H9 (cell line): Measurements from ENCODE around the gene TESK1. TPM values are rescaled to one million over a fixed set of nuclear protein-coding genes. Genes with fewer than 3 reads are reported as not detected.
A peak's percentile ranks its signal among the peaks of the same experiment; 100 is the strongest.

Source experiments
- DNase-seq: peaks from one replicate; pipeline ENCODE4 v3.0.0-alpha.2; 2017
- H2AFZ ChIP-seq: one replicate; pipeline ENCODE4 v1.6.1; 2013; ENCODE audit warnings: mild to moderate bottlenecking, low read length, control low read depth, moderate library complexity
- H2AK5ac ChIP-seq: 2 replicates; pipeline ENCODE4 v1.6.1; 2013; ENCODE audit warnings: low read length, control low read depth, mixed read lengths; ENCODE audit not compliant: insufficient read length
- H2BK120ac ChIP-seq: one replicate; pipeline ENCODE4 v1.6.1; 2013; ENCODE audit warnings: low read depth, mild to moderate bottlenecking, low read length, control low read depth, inconsistent platforms; ENCODE audit not compliant: poor library complexity, severe bottlenecking
- H2BK12ac ChIP-seq: 2 replicates; pipeline ENCODE4 v1.6.1; 2013; ENCODE audit warnings: low read length, control low read depth, mixed read lengths, low read depth; ENCODE audit not compliant: insufficient read length
- H2BK15ac ChIP-seq: 2 replicates; pipeline ENCODE4 v1.6.1; 2013; ENCODE audit warnings: low read depth, low read length, control low read depth
- H2BK20ac ChIP-seq: one replicate; pipeline ENCODE4 v1.6.1; 2013; ENCODE audit warnings: low read depth, mild to moderate bottlenecking, low read length, control low read depth, inconsistent platforms; ENCODE audit not compliant: poor library complexity, severe bottlenecking
- H2BK5ac ChIP-seq: 2 replicates; pipeline ENCODE4 v1.6.1; 2013; ENCODE audit warnings: low read length, control low read depth, mixed read lengths; ENCODE audit not compliant: insufficient read length
- H3K14ac ChIP-seq: 2 replicates; pipeline ENCODE4 v1.6.1; 2013; ENCODE audit warnings: low read length, control low read depth; ENCODE audit not compliant: insufficient read depth
- H3K18ac ChIP-seq: 2 replicates; pipeline ENCODE4 v1.6.1; 2013; ENCODE audit warnings: low read depth, mild to moderate bottlenecking, mixed read lengths, low read length, control low read depth; ENCODE audit not compliant: insufficient read length
- H3K23ac ChIP-seq: 2 replicates; pipeline ENCODE4 v1.6.1; 2013; ENCODE audit warnings: low read length, control low read depth, mixed read lengths, low read depth; ENCODE audit not compliant: insufficient read length
- H3K23me2 ChIP-seq: 2 replicates; pipeline ENCODE4 v1.6.1; 2013; ENCODE audit warnings: low read depth, mild to moderate bottlenecking, mixed read lengths, low read length, control low read depth; ENCODE audit not compliant: insufficient read length, poor library complexity, severe bottlenecking
- H3K27ac ChIP-seq: 2 replicates; pipeline ENCODE4 v1.5.1; 2013; ENCODE audit warnings: low read length, control low read depth, mixed read lengths, low read depth; ENCODE audit not compliant: insufficient read length
- H3K27me3 ChIP-seq: 2 replicates; pipeline ENCODE4 v1.6.1; 2013; ENCODE audit warnings: low read length, control low read depth, inconsistent platforms; ENCODE audit not compliant: insufficient read depth
- H3K4ac ChIP-seq: 2 replicates; pipeline ENCODE4 v1.6.1; 2013; ENCODE audit warnings: low read depth, mild to moderate bottlenecking, control low read depth, inconsistent platforms, low read length, moderate library complexity
- H3K4me1 ChIP-seq: 2 replicates; pipeline ENCODE4 v1.6.1; 2013; ENCODE audit warnings: low read length, control low read depth, inconsistent platforms; ENCODE audit not compliant: insufficient read depth
- H3K4me2 ChIP-seq: 2 replicates; pipeline ENCODE4 v1.6.1; 2013; ENCODE audit warnings: low read length, control low read depth, mixed read lengths; ENCODE audit not compliant: insufficient read length, insufficient read depth
- H3K56ac ChIP-seq: 2 replicates; pipeline ENCODE4 v1.6.1; 2013; ENCODE audit warnings: low read depth, mild to moderate bottlenecking, mixed read lengths, low read length, control low read depth; ENCODE audit not compliant: insufficient read length
- H3K79me1 ChIP-seq: 2 replicates; pipeline ENCODE4 v1.6.1; 2013; ENCODE audit warnings: low read depth, mild to moderate bottlenecking, moderate library complexity, low read length, control low read depth, inconsistent platforms; ENCODE audit not compliant: insufficient read depth, poor library complexity, severe bottlenecking
- H3K79me2 ChIP-seq: 2 replicates; pipeline ENCODE4 v1.6.1; 2013; ENCODE audit warnings: low read length, control low read depth, inconsistent platforms; ENCODE audit not compliant: insufficient read depth
- H3K9ac ChIP-seq: 2 replicates; pipeline ENCODE4 v1.6.1; 2013; ENCODE audit warnings: low read length, control low read depth, mixed read lengths; ENCODE audit not compliant: insufficient read length; ENCODE audit errors: extremely low read depth
- H3K9me3 ChIP-seq: one replicate; pipeline ENCODE4 v1.6.1; 2013; ENCODE audit warnings: low read depth, low read length, inconsistent platforms; ENCODE audit not compliant: control insufficient read depth
- H3T11ph ChIP-seq: one replicate; pipeline ENCODE4 v1.6.1; 2013; ENCODE audit warnings: mild to moderate bottlenecking, low read length, control low read depth, inconsistent platforms
- H4K20me1 ChIP-seq: one replicate; pipeline ENCODE4 v1.6.1; 2013; ENCODE audit not compliant: control insufficient read depth, insufficient read length, insufficient read depth
- H4K5ac ChIP-seq: 2 replicates; pipeline ENCODE4 v1.6.1; 2013; ENCODE audit warnings: low read depth, mild to moderate bottlenecking, mixed read lengths, low read length, control low read depth; ENCODE audit not compliant: insufficient read length
- H4K8ac ChIP-seq: replicated peaks from 2 replicates; pipeline ENCODE4 v1.6.1; 2013; ENCODE audit warnings: low read length, control low read depth, mixed read lengths, low read depth; ENCODE audit not compliant: insufficient read length
- H4K91ac ChIP-seq: 2 replicates; pipeline ENCODE4 v1.6.1; 2013; ENCODE audit warnings: low read depth, mild to moderate bottlenecking, moderate library complexity, mixed read lengths, low read length, control low read depth; ENCODE audit not compliant: insufficient read length
- H3K27ac Mint-ChIP-seq, 3 experiments: 2 replicates in 2 of 3; 3 replicates in 1 of 3; pipeline ENCODE4 v1.8.0; 2020 to 2021; ENCODE audit warnings: mixed read lengths in 3 of 3, mild to moderate bottlenecking in 1 of 3, moderate library complexity in 1 of 3
- H3K27me3 Mint-ChIP-seq: 2 replicates; pipeline ENCODE4 v1.8.0; 2021; ENCODE audit warnings: low read depth, mild to moderate bottlenecking, moderate library complexity, mixed read lengths
- H3K36me3 Mint-ChIP-seq, 3 experiments: 2 replicates in 2 of 3; 3 replicates in 1 of 3; pipeline ENCODE4 v1.8.0; 2020 to 2021; ENCODE audit warnings: low read depth in 3 of 3, mixed read lengths in 3 of 3; ENCODE audit not compliant: insufficient read depth in 1 of 3
- H3K4me1 Mint-ChIP-seq, 2 experiments: 2 replicates each; pipeline ENCODE4 v1.8.0; 2020; ENCODE audit warnings: mixed read lengths in 2 of 2
- H3K4me3 Mint-ChIP-seq, 2 experiments: 2 replicates in 1 of 2; 3 replicates in 1 of 2; pipeline ENCODE4 v1.8.0; 2020 to 2021; ENCODE audit warnings: mild to moderate bottlenecking in 2 of 2, mixed read lengths in 2 of 2, moderate library complexity in 1 of 2
- H3K9me3 Mint-ChIP-seq, 2 experiments: 2 replicates in 1 of 2; 3 replicates in 1 of 2; pipeline ENCODE4 v1.8.0; 2020; ENCODE audit warnings: mild to moderate bottlenecking in 2 of 2, mixed read lengths in 2 of 2, moderate library complexity in 1 of 2
- CTCF ChIP-seq: fragments of 200-600 bp; sonication (generic); conservative IDR thresholded peaks from 3 replicates; pipeline ENCODE4 v1.8.0; 2021; ENCODE audit warnings: antibody characterized with exemption, mild to moderate bottlenecking
- WGBS: extraction: QIAGEN DNeasy Blood & Tissue Kit; methylation state at CpG from one replicate; pipeline ENCODE4 v1.1.7; 2013; ENCODE audit warnings: missing lambda C conversion rate, low lambda C conversion rate, mixed read lengths; ENCODE audit not compliant: insufficient read length; ENCODE audit errors: extremely low coverage; 5-methylcytosine and 5-hydroxymethylcytosine counted together
- total RNA-seq: library from RNA; stranded (reverse); gene quantifications from 2 replicates; pipeline ENCODE4 v1.2.1, GENCODE V29; 2021

Gene TESK1
- total RNA-seq, 1 experiment from 2014 or later, result 28.6 TPM

- no peak overlapping the region for H2AFZ ChIP-seq
These were observed 482 bp downstream of the TESK1 start for GRCh38 chr9:35605351-35606137.

More at GRCh38 chr9:35605351-35606137, 482 bp downstream of the TESK1 start:
- peaks cover 9 to 25% (median 21%) of the 10 kb centered on the region in 3 experiments; a peak in 6 of 7 replicates for H3K36me3 Mint-ChIP-seq
- Histone ChIP-seq H4K5ac (no peak overlapping the region), H2BK120ac (no peak overlapping the region), H3K56ac (no peak overlapping the region), H4K20me1 (no peaks in the 10 kb centered on the region), H3K14ac (no peak overlapping the region), H3K27ac (no peak overlapping the region), H3K9me3 (no peaks in the 10 kb centered on the region), H3K79me2 (no peaks in the 10 kb centered on the region), H3K27me3 (no peaks in the 10 kb centered on the region), H4K8ac (no peak overlapping the region), H3K18ac (no peak overlapping the region), H3K9ac (peak overlapping the region; percentile 16), H3K4me2 (peak overlapping the region; percentile 81), H2BK5ac (no peak overlapping the region), H2BK20ac (no peak overlapping the region), H3T11ph (no peak overlapping the region), H3K23ac (no peak overlapping the region), H3K4ac (no peak overlapping the region), H2BK12ac (no peak overlapping the region), H3K4me1 (no peaks in the 10 kb centered on the region; the same call in 1 of the 2 replicates), H2AK5ac (no peak overlapping the region), H3K79me1 (no peaks in the 10 kb centered on the region), H3K23me2 (peaks cover 15% of the 10 kb centered on the region), H4K91ac (no peak overlapping the region), H2BK15ac (no peak overlapping the region)
- no CpG with 5 or more reads among the region's 76 CpGs for WGBS
- peaks cover 14 to 23% of the 10 kb centered on the region in 2 experiments for H3K4me1 Mint-ChIP-seq
- H3K27me3 Mint-ChIP-seq, result peaks cover 3% of the 10 kb centered on the region; the same call in 1 of the 2 replicates
- no peak for TF ChIP-seq CTCF
- peak overlapping the region; percentile 72 to 85 for H3K4me3 Mint-ChIP-seq
- peak overlapping the region in 1 of 3 experiments; percentile 29; a peak in 1 of 7 replicates for H3K27ac Mint-ChIP-seq
- H3K9me3 Mint-ChIP-seq, result no peaks in the 10 kb centered on the region; a peak in 1 of 5 replicates
- DNase-seq, result no peak
